Left renal pelvis (tissue), 4 donors: ENCODE measurements around the gene ACSS1. TPM values are rescaled to one million over a fixed set of nuclear protein-coding genes. Genes with fewer than 3 reads are reported as not detected.
A peak's percentile ranks its signal among the peaks of the same experiment; 100 is the strongest.

Source experiments
- DNase-seq, 4 donors: peaks; one replicate each; pipeline ENCODE4 v3.0.0-alpha.2; 2013; ENCODE audit warnings: low read depth in 4 of 4, low spot score in 3 of 4
- polyA plus RNA-seq, 4 donors: library from polyadenylated mRNA; unstranded; fragments of 120-200 nt; gene quantifications; one replicate each; pipeline ENCODE4 v1.2.1, GENCODE V29; 2013; ENCODE audit not compliant: insufficient read length in 4 of 4

ACSS1 gene
- polyA plus RNA-seq, 4 donors, result 14.8 to 34.6 (median 29.8) TPM

DNA sequence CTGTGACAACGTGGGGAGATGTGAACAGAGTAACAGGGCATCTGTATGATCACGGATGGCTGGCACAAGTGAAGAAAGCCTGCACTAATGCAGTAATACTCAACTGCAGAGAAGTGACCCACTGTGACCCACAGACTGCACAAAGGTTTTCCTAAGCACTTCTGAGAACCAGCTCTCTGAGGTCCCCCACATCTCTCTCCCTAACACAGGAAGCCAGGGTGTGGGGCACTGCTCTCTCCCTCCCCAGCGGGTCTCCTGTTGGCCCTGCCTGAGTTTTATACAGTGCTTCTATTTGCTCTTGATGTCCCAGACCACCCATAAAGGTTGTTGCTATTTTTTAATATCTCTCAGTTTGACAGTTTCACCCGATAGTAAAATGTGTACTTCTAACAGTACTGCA is 76.7 kb downstream of the ACSS1 start:
- no peak for DNase-seq

DNA sequence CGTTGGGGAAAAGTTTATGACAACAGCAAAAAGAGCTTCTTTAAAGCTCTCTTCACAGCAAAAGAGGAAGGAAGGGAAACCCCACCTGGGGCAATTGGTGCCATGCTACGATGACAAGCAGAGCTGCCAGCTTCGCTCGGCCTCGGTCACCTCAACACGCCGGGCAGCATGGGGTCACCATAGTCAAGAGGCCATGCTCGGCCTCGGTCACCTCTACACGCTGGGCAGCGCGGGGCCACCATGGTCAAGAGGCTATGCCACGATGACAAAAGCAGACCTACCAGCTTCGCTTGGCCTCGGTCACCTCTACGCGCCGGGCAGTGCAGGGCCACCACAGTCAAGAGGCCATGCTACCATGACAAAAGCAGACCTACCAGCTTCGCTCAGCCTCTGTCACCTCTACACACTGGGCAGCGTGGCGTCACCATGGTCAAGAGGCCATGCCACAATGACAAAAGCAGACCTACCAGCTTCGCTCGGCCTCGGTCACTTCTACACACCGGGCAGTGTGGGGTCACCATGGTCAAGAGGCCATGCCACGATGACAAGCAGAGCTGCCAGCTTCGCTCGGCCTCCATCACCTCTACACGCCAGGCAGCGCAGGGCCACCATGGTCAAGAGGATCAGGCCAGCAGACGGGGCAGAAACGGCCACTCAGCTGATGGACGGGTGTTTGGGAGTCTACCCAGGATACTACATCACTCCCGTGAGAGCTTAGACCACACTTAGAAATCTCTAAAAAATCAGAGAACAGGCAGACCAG is 77.5 kb downstream of the ACSS1 start:
- DNase-seq, result no peak

GRCh38 chr20:24979036-24979960 is 78.6 kb downstream of the ACSS1 start:
- no peak for DNase-seq

GRCh38 chr20:24978513-24978912 is 79.4 kb downstream of the ACSS1 start:
- DNase-seq, result no peak

DNA sequence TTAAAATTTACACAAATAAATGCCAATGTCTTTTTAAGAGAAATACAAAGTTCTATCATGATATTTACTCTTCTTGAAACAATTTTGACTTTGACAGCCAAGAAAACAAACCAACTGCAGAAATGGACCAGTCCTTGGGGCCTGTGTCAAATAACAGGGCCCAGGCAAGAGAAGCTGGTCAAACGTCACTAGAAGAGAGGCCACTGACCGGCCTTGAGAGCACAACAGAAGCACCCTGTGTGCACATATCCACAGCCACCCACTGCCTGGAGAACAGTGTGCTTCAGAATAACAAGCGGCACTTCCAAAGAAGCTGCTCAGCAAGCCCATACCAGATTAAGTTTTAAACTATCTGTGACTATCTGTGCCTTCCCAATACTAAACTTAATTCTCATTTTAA is 80.1 kb downstream of the ACSS1 start:
- DNase-seq, result no peak

DNA sequence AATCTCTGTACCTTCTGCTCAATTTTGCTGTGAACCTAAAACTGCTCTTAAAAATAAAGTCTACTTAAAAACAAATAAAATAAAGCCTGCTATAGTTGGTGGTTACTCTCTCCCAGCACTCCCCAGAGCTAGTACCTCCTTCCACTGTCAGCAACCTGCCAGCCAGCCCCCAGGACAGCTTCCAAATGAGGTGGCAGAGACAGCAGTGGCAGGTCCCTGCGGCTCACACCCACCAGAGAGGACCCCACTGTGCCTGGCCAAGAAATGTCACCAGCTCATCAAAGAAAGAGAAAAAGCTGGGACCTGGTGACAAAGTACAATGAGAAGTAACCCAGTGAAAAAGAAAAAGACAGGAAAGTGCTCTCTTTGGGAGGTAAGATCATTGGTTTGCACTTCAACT is 80.6 kb downstream of the ACSS1 start:
- no peak for DNase-seq

DNA sequence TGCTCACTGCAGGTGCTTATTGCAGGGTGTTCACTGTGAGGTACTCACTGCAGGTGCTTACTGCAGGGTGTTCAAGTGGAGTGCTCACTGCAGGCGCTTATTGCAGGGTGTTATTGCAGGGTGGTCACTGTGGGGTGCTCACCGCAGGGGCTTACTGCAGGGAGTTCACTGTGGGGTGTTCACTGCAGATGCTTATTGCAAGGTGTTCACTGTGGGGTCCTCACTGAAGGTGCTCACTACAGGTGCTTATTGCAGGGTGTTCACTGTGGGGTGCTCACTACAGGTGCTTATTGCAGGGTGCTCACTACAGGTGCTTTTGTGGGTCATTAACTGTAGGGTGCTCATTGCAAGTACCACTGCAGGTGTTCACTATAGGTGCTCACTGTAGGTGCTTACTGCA is 85.6 kb downstream of the ACSS1 start:
- DNase-seq, result no peak

DNA sequence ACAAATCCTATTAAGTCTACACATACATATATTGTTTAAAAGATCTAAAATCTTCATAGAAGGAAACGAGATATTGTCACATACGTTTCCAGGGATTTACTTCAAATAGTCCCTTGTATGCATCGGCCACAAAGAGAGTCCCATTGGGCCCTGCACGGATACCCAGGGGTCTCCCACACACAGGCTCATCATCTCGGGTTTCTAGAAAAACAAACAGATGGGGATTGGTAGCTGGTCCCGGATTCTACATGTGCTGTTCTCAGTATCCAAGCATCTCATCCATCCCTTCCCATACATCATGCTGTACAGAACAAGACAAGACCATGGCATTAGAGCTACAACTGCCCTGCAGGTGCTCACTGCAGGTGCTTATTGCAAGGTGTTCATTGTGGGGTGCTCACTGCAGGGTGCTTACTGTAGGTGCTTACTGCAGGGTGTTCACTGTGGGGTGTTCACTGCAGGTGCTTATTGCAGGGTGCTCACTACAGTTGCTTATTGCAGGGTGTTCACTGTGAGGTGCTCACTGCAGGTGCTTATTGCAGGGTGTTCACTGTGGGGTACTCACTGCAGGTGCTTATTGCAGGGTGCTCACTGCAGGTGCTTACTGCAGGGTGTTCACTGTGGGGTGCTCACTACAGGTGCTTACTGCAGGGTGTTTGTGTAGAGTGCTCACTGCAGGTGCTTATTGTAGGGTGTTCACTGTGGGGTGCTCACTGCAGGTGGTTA is 86.4 kb downstream of the ACSS1 start:
- peak in 1 of 4 donors; percentile 36 for DNase-seq

GRCh38 chr20:24970754-24971153 is 87.2 kb downstream of the ACSS1 start:
- DNase-seq, result no peak

- DNase-seq, result no peak
These were observed 87.8 kb downstream of the ACSS1 start for GRCh38 chr20:24970030-24970553.

DNA sequence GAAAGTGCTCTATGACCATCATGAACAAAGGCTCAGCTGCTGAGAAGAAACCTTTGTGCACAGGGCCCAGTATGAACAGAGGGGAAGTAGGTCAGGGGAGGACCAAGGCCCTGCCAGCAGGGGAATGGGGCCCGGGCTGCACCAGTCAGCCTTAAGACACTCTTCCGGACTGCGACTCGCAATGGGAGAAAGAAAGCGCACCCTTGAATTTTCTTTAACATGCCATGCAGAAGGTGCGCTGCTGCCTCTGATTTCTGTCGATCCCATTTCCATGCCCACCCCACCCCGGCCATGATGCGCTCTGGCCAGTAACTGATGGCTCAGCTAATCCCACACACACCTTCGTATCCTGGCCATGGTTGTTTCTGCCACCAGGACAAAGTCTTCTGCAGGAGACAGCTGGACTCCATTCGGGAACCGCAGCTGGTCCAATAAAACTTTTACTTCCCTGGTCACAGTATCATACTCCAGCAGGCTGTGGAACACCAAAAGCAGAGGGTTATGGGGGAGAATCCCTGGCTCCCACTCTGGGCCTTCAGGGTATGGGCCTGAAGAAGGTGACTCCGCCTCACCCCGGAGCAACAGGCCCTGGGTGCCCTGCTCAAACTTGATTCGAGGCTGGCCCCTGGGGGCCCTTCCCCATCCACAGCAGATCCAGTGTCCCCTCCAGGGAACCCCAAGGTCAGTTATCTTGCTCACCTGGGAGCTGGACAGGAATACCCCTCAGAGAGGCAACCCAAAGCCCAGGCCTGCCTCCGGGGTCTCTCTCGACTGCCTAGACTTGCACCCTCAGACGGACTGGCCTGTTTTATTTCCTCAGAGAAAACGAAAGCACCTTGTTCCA is 88.5 kb downstream of the ACSS1 start:
- no peak for DNase-seq

DNA sequence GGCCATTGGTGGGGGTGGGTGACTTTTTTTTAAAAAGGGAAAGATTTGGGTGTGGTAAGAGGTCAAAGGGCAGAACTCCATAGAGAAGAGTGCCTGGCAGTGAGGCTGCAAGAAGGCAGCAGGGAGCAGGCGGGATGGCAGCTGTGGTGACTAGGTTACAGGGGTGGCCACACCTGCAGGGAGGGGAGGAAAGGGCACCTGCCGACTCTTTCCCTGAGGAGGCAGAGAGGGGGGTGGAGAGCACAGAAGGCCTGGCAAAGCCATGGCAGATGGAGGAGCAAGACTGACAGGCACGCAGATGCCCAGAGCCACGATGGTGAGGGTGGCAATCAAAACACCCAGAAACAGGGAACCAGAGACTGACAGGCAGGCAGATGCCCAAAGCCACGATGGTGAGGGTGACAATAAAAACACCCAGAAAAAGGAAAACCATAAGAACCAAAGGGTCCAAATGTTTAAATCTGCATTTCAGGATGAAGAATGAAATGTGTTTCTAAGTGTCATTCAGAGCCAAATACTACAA is 89.6 kb downstream of the ACSS1 start:
- DNase-seq, result no peak

DNA sequence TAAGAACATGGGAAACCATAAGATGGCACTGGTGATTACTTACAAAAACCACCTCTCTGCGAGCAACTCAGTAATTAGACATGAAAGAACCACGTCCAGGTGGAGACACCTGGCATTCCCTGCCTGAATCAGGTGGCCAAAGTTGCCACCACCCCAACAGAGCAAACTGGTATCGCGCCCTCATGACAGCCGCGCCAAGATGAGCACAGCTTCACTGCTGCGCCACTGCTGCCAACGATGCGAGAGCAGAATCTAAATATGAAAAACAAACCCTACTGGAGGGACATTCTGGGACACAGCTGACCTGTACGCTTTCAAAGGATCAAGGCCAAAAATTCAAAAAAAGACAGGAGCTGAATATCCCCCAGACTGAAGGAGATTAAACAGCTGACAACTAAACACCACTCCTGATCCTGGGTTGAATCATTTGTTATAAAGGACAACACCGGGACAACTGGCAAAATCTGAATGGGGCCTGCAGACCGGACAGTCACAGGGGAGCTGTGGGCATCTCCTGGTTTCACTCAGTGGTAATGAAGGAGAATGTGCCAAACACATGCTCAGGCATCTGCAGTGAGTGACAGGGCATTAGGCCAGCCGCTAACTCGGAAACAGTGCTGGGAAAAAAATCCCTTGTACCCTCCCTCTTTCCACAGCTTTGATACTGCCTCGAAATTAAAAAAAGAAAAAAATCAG is 91.5 kb downstream of the ACSS1 start:
- DNase-seq, result no peak

DNA sequence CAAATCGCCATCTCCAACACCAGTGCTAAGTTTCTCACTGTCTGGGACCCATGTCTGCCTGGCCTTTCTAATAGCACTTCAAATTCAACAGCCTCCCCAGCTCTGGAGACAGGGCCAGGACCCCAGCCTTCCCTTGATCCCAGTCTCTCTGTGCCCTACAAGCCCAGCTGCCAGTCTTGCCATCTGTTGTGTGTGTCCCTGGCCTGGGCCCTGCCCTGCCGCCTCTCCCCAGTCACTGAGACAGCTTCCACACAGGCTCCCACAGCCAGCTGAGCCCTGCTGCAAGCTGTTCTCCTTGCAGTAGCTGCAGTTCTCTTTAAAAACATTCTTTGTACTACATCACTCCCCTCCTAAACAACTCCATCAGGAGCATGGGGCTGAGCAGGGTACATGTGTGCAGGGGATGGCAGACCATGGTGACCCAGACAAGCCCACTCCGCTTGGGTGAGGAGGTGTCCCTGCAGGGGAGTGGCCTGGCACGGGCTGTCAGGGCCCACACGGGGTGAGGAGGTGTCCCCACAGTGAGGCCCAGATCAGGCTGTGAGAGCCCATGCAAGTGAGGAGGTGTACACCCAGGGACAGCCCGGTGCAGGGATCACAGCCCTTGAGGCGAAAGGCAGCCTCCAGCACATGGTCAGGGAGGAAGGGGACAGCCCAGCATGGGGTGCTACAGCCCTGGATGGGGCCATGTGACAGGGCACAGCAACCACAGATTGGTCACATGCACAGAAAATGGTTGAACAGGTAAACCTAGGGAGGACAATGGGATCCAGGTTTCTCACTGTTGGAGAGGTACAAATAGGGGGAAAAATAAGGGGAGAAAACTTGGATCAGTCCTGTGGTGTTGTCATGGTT is 92.6 kb downstream of the ACSS1 start:
- no peak for DNase-seq

DNA sequence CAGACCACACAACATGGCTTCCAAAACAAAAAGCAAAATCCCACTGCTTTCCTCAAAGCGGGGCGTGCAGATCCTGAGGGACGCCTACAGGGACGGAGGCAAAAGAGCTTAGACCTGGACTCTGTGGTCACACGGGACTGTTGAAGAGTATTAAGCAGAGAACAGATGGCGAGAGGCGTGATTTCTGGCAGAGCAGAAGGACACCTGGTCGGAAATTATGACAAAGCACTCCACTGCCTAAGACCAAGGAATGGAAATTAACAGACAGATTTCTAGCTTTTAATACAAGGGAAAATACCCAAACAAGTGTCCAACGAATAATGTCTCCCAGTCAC is 93.5 kb downstream of the ACSS1 start:
- no peak for DNase-seq

GRCh38 chr20:24963672-24964505 is 94.0 kb downstream of the ACSS1 start:
- no peak for DNase-seq

- no peak for DNase-seq
These were observed 95.4 kb downstream of the ACSS1 start for GRCh38 chr20:24962510-24962909.

- no peak for DNase-seq
These were observed 95.8 kb downstream of the ACSS1 start for GRCh38 chr20:24962182-24962492.
